NCI-H2029 (cell line): Measurements from ENCODE around the gene CASD1.

Experiments
- DNase-seq: peaks from one replicate; lab custom pipeline; 2025; lab: John Stamatoyannopoulos, UW

Gene CASD1

GRCh38 chr7:94509264-94509886 is at the start of gene CASD1:
TSS of gene CASD1 (plus strand) at chr7:94509809. CDS start at chr7:94510085, 276 bp downstream.
- DNase-seq = peak; percentile 42

GRCh38 chr7:94466516-94466915 is 43.1 kb upstream of the CASD1 start:
- DNase-seq = no peak

GRCh38 chr7:94471604-94472003 is 38.0 kb upstream of the CASD1 start:
- no peak for DNase-seq

GRCh38 chr7:94472608-94473007 is 37.0 kb upstream of the CASD1 start:
- DNase-seq = no peak

- no peak for DNase-seq
Measured at GRCh38 chr7:94476251-94476840, 33.3 kb upstream of the CASD1 start.

GRCh38 chr7:94477878-94478277 is 31.7 kb upstream of the CASD1 start:
- DNase-seq = no peak

- no peak for DNase-seq
Measured at GRCh38 chr7:94478648-94479214, 30.9 kb upstream of the CASD1 start.

GRCh38 chr7:94481279-94481678 is 28.3 kb upstream of the CASD1 start:
- DNase-seq = no peak

GRCh38 chr7:94482796-94483195 is 26.8 kb upstream of the CASD1 start:
- DNase-seq = no peak

- no peak for DNase-seq
Measured at GRCh38 chr7:94483843-94484242, 25.8 kb upstream of the CASD1 start.

- DNase-seq = no peak
Measured at GRCh38 chr7:94486216-94486615, 23.4 kb upstream of the CASD1 start.

- DNase-seq = no peak
Measured at GRCh38 chr7:94491410-94491809, 18.2 kb upstream of the CASD1 start.

GRCh38 chr7:94492601-94493000 is 17.0 kb upstream of the CASD1 start:
- DNase-seq = no peak

GRCh38 chr7:94497874-94498670 is 11.5 kb upstream of the CASD1 start:
- no peak for DNase-seq

GRCh38 chr7:94498918-94499317 is 10.7 kb upstream of the CASD1 start:
- no peak for DNase-seq

- DNase-seq = peak; percentile 24
Measured at GRCh38 chr7:94507462-94507861, 2.1 kb upstream of the CASD1 start.

- DNase-seq = no peak
Measured at GRCh38 chr7:94507962-94508361, 1.6 kb upstream of the CASD1 start.

GRCh38 chr7:94509887-94510581 is 425 bp downstream of the CASD1 start:
- peak; percentile 78 for DNase-seq

GRCh38 chr7:94510582-94511496 is 1.2 kb downstream of the CASD1 start:
- peak; percentile 57 for DNase-seq

- peak; percentile 35 for DNase-seq
Measured at GRCh38 chr7:94511718-94512117, 2.1 kb downstream of the CASD1 start.
